Type B pancreatic cell (in vitro differentiated cells): ENCODE results near the gene FPR2. TPM values are rescaled to one million over a fixed set of nuclear protein-coding genes. Genes with fewer than 3 reads are reported as not detected.
"Not testable (repeated sequence)": the region's sequence is repeated elsewhere in the genome, so short reads cannot be mapped to it uniquely, and the experiment has no call there.

Experiments
- DNase-seq: peaks from one replicate; pipeline ENCODE4 v3.0.0; 2021; ENCODE audit warnings: mixed read lengths; ENCODE audit not compliant: unreplicated experiment; ENCODE audit errors: extremely low spot score
- H3K27ac Mint-ChIP-seq: 2 replicates; pipeline ENCODE4 v1.8.0; 2021; ENCODE audit warnings: mild to moderate bottlenecking, mixed read lengths
- H3K27me3 Mint-ChIP-seq: 2 replicates; pipeline ENCODE4 v1.8.0; 2021; ENCODE audit warnings: mixed read lengths
- H3K36me3 Mint-ChIP-seq: 2 replicates; pipeline ENCODE4 v1.8.0; 2021; ENCODE audit warnings: mixed read lengths
- H3K4me1 Mint-ChIP-seq: one replicate; pipeline ENCODE4 v1.8.0; 2021; ENCODE audit warnings: mixed read lengths; ENCODE audit not compliant: unreplicated experiment
- H3K4me3 Mint-ChIP-seq: 2 replicates; pipeline ENCODE4 v1.8.0; 2021; ENCODE audit warnings: mild to moderate bottlenecking, mixed read lengths
- H3K9me3 Mint-ChIP-seq: 2 replicates; pipeline ENCODE4 v1.8.0; 2021; ENCODE audit warnings: mixed read lengths
- CTCF ChIP-seq: fragments of 200-600 bp; sonication (generic); conservative IDR thresholded peaks from 2 replicates; pipeline ENCODE4 v1.5.0; 2021; ENCODE audit warnings: antibody characterized with exemption, mild to moderate bottlenecking
- total RNA-seq: library from RNA; stranded (reverse); gene quantifications from 2 replicates; pipeline ENCODE4 v1.2.1, GENCODE V29; 2021; ENCODE audit warnings: low replicate concordance

The FPR2 gene
- total RNA-seq, 1 donor from 2014 or later = not detected

GRCh38 chr19:51799774-51800472 lies 38.9 kb downstream of the FPR2 start:
- H3K36me3 Mint-ChIP-seq = no peaks in the 10 kb centered on the region
- no peaks in the 10 kb centered on the region for H3K27me3 Mint-ChIP-seq
- DNase-seq = no peak
- no peak overlapping the region for H3K4me3 Mint-ChIP-seq
- peaks cover 4% of the 10 kb centered on the region for H3K9me3 Mint-ChIP-seq
- H3K4me1 Mint-ChIP-seq = no peaks in the 10 kb centered on the region
- no peak for TF ChIP-seq CTCF
- no peak overlapping the region for H3K27ac Mint-ChIP-seq

- H3K36me3 Mint-ChIP-seq = no peaks in the 10 kb centered on the region
- no peaks in the 10 kb centered on the region for H3K4me1 Mint-ChIP-seq
- peaks cover 4% of the 10 kb centered on the region for H3K9me3 Mint-ChIP-seq
These were observed 39.7 kb downstream of the FPR2 start for GRCh38 chr19:51800473-51801244.

GRCh38 chr19:51802775-51803174 lies 41.8 kb downstream of the FPR2 start:
- no peak for DNase-seq
- Mint-ChIP-seq H3K4me3 (no peak overlapping the region), H3K4me1 (no peaks in the 10 kb centered on the region), H3K27ac (no peak overlapping the region), H3K9me3 (peaks cover 4% of the 10 kb centered on the region), H3K36me3 (no peaks in the 10 kb centered on the region), H3K27me3 (no peaks in the 10 kb centered on the region)
- TF ChIP-seq CTCF = no peak

More at GRCh38 chr19:51800473-51801244, 39.7 kb downstream of the FPR2 start:
- H3K27ac Mint-ChIP-seq = no peak overlapping the region
- H3K4me3 Mint-ChIP-seq = no peak overlapping the region
- DNase-seq = no peak
- H3K27me3 Mint-ChIP-seq = no peaks in the 10 kb centered on the region
- no peak for TF ChIP-seq CTCF

GRCh38 chr19:51803519-51803918 lies 42.5 kb downstream of the FPR2 start:
- no peak for DNase-seq
- peaks cover 8% of the 10 kb centered on the region for H3K9me3 Mint-ChIP-seq
- no peaks in the 10 kb centered on the region for H3K27me3 Mint-ChIP-seq
- H3K36me3 Mint-ChIP-seq = no peaks in the 10 kb centered on the region
- H3K4me1 Mint-ChIP-seq = no peaks in the 10 kb centered on the region
- H3K27ac Mint-ChIP-seq = no peak overlapping the region
- no peak overlapping the region for H3K4me3 Mint-ChIP-seq
- no peak for TF ChIP-seq CTCF

GRCh38 chr19:51803967-51804366 lies 43.0 kb downstream of the FPR2 start:
- Mint-ChIP-seq H3K27me3 (no peaks in the 10 kb centered on the region), H3K9me3 (peaks cover 8% of the 10 kb centered on the region), H3K4me3 (no peak overlapping the region), H3K4me1 (no peaks in the 10 kb centered on the region), H3K36me3 (no peaks in the 10 kb centered on the region), H3K27ac (no peak overlapping the region)
- TF ChIP-seq CTCF = no peak
- no peak for DNase-seq

GRCh38 chr19:51804789-51805188 lies 43.8 kb downstream of the FPR2 start:
- H3K4me3 Mint-ChIP-seq, H3K4me1 Mint-ChIP-seq, H3K9me3 Mint-ChIP-seq, H3K27ac Mint-ChIP-seq, H3K36me3 Mint-ChIP-seq, H3K27me3 Mint-ChIP-seq, DNase-seq: not testable (repeated sequence)

GRCh38 chr19:51805396-51805795 lies 44.4 kb downstream of the FPR2 start:
- H3K4me1 Mint-ChIP-seq, H3K4me3 Mint-ChIP-seq, H3K27me3 Mint-ChIP-seq, H3K9me3 Mint-ChIP-seq, H3K36me3 Mint-ChIP-seq, H3K27ac Mint-ChIP-seq, DNase-seq: not testable (repeated sequence)

GRCh38 chr19:51806571-51806970 lies 45.6 kb downstream of the FPR2 start:
- H3K36me3 Mint-ChIP-seq, H3K27ac Mint-ChIP-seq, H3K27me3 Mint-ChIP-seq, DNase-seq, H3K4me3 Mint-ChIP-seq, H3K9me3 Mint-ChIP-seq, H3K4me1 Mint-ChIP-seq: not testable (repeated sequence)
